ENCODE measurements around the gene GNB1.

The GNB1 gene

DNA sequence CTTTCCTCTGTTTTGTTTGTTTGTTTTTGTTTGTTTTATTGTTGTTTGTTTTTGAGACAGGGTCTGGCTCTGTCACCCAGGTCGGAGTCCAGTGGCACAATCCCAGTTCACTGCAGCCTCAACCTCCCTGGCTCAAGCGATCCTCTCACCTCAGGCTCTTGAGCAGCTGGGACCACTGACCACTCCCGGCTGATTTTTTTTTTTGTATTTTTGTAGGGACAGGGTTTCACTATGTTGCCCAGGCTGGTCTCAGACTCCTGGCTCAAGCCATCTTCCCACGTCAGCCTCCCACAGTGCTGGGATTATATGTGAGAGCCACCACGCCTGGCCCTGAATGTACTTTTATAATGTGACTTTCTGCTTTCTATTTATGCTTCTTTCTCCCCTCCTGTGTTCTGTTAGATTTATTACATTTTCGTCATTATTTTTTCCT, 19.2 kb upstream of the GNB1 start:
- DNase-seq (ENCODE audit: low spot score): no peak

DNA sequence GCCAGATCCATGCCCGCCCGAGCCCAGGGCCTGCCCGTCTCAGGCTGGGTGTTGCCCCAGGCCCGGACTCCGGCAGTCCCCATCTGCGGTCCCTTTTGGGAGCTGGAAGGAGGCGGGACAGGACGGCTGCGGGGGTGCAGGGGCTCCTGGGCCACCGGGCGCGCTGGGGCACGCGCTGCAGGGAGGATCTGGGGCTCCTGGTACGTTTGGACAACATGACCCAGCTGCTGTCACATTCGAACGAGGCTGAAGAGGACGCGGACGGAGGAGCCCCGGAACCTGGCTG, 17.6 kb upstream of the GNB1 start:
- DNase-seq (ENCODE audit: low spot score): no peak

DNA sequence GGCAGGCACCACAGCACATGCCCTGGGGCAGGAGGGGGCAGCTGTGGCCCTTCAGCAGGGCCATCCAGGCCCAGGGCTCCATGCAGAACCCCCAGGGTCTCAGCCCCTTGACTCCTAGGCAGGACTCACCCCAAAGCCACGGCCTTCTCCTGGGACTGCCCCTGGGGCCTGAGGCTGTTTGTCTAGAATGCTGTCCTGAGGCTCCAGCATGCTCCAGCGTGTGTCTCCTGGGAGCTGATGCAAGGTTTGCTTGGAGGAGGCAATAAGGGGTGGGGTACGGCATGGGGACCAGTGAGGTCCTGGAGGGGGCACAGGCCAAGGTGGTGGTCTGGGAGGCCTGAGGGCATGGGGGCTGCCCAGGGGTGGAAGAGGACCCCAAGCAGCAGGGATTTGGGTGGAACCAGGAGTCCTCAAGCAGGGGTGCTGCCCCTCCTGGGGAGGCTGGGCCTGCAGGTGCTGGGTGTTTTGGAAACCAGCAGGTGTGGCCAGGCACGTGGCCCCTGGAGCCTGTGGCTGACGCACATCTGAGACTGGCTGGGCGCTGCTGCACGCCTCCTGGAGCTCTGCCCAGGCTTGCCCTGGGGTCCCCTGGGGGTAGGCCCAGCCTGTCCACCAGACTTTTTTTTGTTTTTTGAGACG, 16.3 kb upstream of the GNB1 start:
- DNase-seq (ENCODE audit: low spot score): no peak

DNA sequence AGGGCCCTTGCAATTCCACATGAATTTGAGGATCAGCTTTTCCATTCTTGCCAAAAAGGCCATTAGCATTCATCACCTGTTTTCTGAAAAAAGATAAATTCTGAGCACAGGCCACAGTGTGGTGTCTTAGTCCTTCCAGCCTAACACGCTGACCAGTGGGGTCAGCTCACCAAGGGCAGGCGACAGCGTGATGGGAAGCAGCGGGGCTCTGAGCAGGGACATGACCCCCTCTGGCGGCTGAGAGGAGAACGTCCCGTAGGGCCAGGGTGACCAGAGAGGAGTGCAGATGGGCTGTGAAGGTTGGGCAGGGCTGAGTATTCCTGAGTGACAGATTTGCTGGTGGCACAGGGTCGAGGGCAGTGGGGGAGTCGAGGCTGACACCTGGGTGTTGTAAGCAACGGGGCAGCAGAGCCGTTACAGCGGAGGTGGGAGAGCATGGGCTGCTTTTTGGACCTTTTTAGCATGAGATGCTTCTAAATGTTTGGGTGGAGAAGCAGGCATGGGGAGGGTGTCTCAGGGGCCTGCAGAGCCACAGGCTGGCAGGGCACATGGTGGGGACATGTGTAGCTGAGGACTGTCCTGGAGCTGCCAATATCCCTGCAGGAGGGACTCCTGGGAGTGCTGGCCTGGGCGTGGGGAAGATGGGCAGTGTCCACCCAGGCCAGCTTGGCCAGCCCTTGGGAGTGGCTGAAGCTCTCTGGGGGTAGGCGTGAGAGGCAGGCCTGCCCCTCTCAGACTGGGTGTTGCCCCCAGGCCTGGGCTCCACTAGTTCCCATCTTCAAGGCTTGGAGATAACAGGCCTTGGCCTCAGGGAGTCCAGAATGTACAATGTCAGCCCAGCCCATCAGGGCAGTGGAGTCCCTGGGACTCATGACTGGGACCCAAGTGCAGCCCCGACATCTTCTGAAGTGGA, 15.6 kb upstream of the GNB1 start:
- peak; percentile 93 for DNase-seq (ENCODE audit: low spot score)

DNA sequence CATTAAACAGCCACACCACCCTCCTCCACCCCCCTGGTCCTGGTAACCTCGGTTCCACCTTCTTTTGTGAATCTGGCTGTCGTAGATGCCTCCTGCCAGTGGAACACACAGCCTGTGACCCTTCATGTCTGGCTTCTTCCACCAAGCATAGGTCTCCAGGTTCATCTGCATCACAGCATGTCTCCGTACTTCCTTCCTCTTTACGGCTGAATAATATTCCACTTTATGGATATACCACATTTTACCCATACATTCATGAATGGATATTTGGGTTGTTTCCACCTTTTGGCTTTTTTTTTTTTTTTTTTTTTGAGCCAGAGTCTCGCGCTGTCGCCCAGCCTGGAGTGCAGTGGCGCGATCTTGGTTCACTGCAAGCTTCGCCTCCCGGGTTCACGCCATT, 12.3 kb upstream of the GNB1 start:
- DNase-seq (ENCODE audit: low spot score): no peak

DNA sequence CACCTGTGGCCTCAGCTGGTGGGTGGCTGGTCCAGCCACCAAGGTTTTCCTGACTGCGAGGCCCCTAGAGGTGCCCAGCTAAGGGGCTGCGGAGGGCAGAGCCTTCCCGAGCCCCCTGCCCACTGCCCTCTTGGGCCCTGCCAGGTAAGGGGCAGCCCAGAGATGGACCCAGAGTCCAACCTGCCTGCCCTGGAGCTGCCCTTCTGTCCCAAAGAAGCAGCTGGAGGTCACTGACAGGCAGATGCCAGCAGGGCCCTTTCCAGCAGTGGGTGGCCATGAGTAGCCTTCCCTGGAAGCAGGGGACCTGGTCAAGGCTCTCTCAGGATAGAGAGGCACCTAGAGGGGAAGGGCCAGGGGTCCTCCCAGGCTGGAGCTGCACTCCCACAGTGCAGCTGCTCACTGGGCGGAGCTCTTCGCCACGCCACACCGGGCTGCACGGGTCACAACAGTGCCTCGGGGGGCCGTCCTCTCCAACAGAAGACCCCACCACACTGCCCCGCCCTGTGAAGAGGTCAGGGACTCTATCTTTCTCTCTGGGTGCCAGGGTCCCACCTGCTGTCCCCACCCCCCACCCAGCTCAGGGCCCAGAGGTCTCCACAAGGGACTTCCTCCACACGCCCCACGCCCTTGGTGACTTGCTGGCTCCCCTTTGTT, 10.9 kb upstream of the GNB1 start:
- DNase-seq (ENCODE audit: low spot score): no peak

DNA sequence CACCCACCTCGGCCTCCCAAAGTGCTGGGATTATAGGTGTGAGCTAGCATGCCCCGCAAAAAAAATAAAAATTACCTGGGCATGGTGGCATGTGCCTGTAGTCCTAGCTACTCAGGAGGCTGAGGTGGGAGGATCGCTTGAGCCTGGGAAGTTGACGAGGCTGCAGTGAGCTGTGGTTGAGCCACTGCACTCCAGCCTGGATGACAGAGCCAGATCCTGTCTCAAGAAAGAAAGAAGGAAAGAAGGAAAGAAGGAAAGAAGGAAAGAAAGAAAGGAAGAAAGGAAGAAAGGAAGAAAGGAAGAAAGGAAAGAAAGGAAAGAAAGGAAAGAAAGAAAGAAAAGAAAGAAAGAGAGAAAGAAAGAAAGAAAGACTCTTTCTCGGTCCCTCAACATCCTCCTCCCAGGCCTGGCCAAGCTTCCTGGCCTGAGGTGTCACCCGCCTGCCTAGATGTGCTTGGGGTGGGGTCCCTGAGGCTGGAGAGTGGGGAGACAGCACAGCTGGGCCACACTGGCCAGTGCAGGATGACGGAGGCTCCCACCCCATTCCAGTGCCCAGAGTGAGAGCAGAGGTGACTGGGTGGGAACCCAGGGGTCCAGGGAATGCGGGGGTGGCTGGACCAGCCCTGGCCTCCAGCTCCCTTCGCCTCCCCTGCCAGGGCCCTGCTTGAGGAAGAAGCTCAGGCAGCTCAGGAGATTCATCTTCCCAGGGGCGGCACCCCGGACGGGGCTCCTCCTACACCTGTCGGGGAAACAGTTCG, 10.2 kb upstream of the GNB1 start:
- no peak for DNase-seq (ENCODE audit: low spot score)

DNA sequence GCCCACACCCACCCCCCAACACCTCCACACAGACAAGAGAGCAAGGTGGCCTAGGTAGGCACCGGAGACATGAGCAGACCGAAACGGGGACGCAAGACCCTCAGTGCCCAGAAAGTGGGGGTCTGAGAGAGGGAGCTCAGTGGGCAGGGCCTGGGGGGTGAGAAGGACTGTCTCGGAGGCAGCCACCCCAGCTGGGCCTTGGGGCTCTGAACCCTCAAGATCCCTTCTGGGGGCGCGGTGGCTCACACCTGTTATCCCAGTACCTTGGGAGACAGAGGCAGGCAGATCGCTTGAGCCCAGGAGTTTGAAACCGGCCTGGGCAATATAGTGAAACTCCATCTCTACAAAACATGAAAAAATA, 9.1 kb upstream of the GNB1 start:
- no peak for DNase-seq (ENCODE audit: low spot score)

DNA sequence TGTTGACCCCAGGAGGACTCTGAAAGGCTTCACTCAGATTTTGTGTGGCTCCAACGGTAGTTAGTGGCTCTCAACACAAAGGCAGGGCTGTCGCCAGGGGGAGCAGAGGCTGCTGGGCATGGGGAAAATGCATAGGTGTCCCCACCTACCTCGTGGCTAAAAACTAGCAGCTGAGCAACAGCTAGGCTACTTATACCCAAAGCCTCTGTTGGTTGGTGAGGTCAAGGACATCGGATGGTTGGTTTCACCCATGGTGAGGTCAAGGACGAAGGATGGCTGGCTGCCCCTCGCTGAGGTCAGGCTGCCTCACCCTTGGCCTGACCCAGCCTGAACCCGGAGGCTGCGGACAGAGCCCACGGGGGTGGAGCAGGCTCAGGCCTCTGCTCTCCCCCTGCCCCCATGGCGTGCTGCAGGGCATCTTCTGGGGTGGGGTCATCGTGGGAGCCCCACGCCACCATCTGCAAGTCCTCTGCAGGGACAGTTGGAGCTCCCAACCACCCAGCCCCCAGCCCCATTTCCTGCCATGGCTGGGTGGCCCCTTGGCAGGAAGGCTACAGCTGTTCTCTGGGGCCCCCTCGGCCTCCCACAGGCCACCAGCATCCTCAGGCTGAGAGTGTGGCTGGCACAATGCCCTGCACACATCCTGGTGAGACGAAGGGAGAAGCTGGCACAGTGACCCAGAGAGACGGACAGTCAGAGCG, 8.5 kb upstream of the GNB1 start:
- peak; percentile 48 for DNase-seq (ENCODE audit: low spot score)

DNA sequence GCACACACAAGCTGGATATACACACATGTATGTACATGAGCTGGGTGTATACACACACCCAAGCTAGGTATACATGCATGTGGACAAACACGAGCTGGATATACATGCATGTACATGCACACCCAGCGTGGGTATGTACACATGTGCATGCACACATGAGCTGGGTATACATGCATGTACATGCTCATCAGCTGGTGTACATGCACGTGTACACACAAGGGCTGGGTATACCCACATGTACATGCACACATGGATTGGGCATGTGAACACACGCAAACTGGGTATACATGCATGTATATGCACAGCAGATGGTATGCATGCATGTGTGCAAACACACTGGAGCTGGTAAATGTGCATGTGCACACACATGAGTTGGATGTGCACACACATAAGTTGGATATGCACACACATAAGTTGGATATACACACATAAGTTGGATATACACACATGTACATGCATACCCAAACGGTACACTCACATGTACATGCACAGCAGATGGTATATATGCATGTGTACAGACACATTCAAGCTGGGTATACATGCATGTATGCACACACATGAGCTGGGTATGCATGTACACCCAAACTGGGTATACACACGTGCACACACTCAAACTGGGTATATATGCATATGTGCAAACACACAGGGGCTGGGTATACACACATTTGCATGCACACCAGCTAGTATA, 7.5 kb upstream of the GNB1 start:
- no peak for DNase-seq (ENCODE audit: low spot score)

DNA sequence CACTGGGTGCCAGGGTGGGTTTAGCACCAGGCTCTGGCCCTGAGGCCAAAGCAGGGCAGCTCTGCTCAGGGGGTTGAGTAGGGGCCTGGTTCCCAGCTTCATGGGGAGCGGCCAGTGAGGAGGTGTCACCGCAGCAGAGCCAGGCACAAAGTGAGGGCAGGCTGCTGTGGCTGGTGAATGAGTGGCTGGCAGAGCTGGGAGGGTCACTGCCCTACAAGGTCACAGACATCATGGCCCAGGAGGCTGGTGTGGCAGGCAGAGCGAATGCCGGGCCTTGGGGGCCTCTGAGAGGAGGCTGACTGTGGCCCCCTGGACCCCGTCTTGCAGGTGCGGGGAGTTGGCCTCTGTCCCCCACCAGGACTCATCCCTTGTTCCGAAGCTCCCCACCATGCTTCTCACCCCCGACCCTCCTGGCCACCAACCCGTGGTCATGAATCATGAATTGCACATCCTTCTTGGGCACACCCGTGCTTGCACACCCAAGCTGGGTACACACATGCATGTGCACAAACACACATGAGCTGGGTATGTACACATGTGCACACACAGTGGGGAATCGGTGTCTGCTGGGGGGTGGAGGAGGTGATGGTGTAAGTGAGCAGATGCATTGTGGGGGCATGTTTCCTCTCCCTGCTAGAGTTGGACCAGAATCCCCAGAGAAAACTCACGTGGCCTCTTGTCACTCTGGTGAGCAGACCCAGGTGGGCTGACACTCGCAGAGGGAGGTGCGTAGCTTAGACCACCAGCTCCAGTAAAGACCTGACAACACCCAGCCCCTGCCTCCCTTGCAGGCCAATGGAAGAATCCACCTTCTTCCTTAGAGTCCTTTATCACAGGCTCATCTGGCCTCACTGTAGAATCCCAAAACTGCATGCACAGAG, 4.8 kb upstream of the GNB1 start:
- no peak for DNase-seq (ENCODE audit: low spot score)

DNA sequence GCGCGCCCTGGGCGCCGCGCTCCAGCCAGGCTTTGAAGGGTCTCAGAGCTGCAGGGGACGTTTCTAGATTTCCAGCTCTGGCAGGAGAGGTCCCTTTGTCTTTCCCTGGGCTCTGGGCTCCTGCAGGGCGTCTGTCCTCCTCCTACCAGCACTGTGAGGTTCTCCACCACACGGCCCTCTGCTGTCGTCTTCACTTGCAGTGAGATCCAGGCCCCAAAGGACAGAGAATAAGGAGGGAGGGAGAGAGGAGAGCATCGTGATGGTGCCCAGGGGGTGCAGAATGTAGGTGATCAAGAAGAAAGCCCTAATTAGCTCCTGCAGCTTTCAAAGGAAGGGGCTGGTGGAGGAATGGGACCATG, 4.2 kb upstream of the GNB1 start:
- no peak for DNase-seq (ENCODE audit: low spot score)

DNA sequence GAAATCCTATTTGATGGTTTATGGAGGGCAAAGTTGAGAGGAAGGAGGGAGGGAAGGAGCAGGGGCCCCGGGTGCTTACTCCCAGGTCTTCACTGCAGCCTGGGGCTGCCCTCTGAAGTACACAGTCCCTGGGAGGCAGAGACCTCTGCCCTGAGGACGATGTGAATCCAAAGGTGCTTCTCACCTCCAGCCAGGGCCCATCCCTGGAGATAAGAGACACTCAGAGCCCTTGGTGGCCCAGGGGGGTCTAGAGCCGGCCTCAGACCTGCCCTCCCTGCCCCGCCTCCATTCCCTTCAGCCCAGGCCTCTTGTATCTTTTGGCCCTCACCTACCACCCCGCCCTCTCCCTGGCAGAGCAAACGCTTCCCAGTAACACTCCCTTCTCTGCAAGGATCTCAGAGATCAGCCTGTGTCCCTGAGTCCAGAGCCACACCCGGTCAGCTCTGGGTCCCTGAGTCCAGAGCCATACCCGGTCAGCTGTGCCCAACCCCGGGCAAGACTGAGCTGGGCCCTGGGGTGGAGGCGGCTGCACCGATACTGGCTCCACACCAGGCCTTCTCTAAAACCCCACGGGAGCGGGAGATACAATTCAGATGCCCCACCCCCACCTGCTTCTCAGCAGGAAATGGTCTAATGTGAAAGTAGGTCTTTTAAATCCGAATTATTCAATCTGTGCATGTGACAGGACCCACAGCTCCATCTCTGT, 3.6 kb upstream of the GNB1 start:
- DNase-seq (ENCODE audit: low spot score): peak; percentile 42

DNA sequence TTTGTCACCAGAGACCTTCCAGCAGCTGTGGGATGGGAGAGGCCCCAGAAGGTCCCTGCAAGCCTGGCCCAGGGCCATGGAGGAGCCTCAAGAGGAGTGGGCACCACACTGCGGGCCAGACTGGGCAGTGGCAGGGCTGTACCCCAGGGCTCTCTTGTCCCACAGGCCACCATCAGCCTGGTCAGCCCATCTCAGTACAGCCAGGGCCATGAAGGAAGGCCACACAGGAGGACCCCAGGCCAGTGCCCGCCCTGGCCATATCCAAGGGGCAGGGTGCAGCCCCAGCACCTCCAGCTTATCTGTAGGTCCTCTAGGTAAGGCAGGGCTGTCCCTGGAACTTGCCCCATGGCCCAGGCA, 3.1 kb upstream of the GNB1 start:
- DNase-seq (ENCODE audit: low spot score): no peak

DNA sequence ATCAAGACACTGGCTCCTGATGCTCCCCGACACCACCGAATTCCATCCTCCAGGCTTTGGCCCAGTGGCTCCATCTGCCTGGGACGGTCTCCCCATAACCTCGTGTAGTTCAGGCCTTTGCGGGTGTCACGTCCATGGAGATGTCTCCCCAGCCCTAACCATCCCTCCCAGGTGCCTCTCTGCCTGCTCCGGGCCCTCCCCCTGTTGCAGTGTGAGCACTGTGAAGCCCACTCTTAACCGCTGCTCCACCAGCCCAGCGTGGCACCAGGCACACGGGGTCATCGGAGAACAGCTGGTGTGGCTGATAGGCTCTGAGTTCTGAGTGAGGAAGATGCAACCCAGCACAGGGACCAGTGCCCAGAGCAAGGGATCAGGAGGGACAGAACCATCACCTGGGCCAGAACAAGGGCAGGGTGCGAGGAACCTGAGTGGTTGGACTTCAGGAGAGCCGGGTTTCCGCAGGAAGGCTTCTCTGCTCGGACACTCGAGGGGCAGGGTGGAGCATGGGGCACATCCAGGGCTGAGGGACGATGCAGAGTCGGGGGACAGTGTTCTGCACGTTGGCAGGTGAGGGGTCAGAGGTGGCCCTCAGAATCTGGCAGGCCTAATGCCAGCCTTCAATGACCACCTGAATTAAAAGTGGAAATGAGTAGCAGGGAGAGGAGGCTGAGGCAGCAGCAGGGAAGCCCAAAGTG, 2.6 kb upstream of the GNB1 start:
- DNase-seq (ENCODE audit: low spot score): no peak

DNA sequence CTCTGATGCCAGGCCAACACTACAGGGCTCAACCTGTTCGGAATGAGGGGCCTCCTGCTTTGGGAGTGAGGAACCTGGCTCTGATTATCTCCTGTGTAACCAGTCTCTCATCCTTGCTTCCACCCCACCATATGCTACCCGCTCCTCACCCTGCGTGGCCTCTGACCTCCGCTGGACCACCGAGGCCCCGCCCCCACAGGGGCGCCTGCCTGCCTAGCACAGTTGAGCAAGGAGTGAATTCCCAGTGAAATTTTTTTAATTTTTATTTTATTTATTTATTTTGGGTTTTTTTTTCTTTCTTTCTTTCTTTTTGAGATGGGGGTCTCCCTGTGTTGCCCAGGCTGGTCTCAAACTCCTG, 1.9 kb upstream of the GNB1 start:
- DNase-seq (ENCODE audit: low spot score): no peak

DNA sequence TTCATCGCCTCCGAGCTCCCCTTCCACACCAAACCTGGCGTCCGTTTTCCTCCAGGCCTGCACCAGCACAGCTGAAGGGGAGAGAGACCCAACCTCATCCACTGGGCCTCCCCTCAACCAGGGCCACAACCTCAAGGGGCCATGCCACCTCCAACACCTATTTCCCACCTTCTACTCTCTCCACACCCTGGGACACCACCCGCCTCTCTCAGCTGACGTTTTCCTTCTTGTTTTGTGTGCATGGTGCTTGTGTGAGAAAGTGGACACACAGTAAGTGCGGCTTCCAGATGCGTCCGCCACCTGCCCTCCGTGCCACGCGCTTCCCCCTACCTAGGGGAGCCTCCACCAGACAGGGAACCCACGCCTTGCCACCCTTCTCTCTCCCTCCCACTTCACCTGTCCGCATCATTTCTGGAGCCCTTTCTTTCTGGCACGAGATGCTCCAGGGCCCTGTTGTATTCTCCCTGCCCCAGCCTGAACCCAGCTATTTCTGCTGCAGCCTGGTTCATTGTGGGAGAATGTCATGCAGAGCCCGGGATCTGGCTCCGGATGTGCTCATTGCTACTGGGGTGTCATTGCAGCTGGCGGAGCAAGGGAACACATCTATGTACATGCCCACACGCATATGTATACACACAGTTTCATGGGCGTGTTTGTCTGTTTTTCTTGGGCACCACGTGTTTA, 1.3 kb upstream of the GNB1 start:
- DNase-seq (ENCODE audit: low spot score): no peak

DNA sequence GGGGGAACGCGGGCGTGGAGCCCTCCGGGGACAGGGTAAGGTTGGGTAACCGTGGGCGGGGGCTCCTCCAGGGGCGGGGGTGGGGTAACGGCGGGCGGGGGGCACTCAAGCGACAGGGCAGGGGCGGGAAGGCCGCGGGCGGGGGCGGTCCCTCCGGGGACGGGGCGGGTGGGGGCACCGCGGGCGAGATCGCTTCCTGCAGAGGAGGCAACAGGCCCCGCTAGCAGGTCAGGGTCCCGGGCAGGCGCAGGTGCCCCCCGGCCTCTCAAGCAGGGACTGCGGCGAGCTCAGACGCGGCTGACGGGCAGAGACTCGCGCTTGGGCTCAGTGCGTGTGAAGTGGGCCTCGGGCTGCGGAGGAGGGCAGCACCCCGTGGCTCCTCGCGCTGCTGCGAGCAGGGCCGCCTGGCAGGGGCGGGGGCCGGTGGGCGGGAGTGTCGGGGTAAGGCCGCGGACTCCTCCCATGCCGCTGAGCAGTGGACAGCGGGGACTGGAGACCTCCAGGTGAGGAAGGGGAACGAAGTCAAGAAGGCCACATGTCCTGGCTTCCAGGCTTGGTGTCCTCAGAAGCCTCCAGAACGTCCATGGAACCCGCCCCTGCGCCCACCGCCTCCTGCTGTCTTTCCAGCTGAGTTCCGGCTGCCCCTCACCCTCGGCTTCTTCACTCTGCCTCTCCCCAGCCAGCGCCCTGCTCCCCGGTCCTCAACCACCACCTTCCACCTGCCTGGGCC, 627 bp upstream of the GNB1 start:
- DNase-seq (ENCODE audit: low spot score): peak; percentile 91

All from HuH-7.5 (cell line).